Measurements from ENCODE around the gene NEURL3. TPM values are rescaled to one million over a fixed set of nuclear protein-coding genes. Genes with fewer than 3 reads are reported as not detected.
A peak's percentile ranks its signal among the peaks of the same experiment; 100 is the strongest.

The NEURL3 gene
- total RNA-seq, 4 donors from 2014 or later = not detected

DNA sequence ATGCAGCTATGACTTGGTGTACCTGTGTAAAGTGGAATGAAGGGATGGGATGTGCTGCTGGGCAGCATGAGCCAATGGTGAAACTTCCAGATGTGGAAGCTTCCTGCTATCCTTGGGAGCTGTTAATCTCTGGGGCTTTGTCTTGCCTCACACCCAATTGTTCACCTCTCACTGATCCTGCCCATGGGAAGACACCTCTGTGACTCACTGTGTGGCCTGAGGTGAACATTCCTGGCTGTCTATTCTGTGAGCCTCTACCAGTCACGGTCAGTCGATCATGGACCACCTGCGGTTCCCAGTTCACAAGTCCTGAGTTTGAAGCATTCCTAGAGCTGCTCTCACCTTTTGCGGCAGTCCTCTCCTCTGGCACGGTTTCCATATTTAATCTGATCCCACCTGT, 12.1 kb downstream of the NEURL3 start:
- Histone ChIP-seq H3K9me3 (peaks cover 0 to 3% (median 0%) of the 10 kb centered on the region in 3 donors), H3K4me3 (no peak overlapping the region), H3K36me3 (no peaks in the 10 kb centered on the region), H3K27ac (no peak overlapping the region), H3K4me1 (no peaks in the 10 kb centered on the region), H3K27me3 (peaks cover 0 to 6% (median 0%) of the 10 kb centered on the region in 4 donors)
- WGBS, 2 donors = 42 to 66% methylated on average over 5 of the region's 5 CpGs
- TF ChIP-seq POLR2A (IDR thresholded peaks at IDR 0.05) = no peak
- TF ChIP-seq, protein P1, sequence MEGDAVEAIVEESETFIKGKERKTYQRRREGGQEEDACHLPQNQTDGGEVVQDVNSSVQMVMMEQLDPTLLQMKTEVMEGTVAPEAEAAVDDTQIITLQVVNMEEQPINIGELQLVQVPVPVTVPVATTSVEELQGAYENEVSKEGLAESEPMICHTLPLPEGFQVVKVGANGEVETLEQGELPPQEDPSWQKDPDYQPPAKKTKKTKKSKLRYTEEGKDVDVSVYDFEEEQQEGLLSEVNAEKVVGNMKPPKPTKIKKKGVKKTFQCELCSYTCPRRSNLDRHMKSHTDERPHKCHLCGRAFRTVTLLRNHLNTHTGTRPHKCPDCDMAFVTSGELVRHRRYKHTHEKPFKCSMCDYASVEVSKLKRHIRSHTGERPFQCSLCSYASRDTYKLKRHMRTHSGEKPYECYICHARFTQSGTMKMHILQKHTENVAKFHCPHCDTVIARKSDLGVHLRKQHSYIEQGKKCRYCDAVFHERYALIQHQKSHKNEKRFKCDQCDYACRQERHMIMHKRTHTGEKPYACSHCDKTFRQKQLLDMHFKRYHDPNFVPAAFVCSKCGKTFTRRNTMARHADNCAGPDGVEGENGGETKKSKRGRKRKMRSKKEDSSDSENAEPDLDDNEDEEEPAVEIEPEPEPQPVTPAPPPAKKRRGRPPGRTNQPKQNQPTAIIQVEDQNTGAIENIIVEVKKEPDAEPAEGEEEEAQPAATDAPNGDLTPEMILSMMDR (IDR thresholded peaks at IDR 0.05) = no peak
- intact Hi-C loops (cut with DNase I) = no loop called here
- DNase-seq = no peak

DNA sequence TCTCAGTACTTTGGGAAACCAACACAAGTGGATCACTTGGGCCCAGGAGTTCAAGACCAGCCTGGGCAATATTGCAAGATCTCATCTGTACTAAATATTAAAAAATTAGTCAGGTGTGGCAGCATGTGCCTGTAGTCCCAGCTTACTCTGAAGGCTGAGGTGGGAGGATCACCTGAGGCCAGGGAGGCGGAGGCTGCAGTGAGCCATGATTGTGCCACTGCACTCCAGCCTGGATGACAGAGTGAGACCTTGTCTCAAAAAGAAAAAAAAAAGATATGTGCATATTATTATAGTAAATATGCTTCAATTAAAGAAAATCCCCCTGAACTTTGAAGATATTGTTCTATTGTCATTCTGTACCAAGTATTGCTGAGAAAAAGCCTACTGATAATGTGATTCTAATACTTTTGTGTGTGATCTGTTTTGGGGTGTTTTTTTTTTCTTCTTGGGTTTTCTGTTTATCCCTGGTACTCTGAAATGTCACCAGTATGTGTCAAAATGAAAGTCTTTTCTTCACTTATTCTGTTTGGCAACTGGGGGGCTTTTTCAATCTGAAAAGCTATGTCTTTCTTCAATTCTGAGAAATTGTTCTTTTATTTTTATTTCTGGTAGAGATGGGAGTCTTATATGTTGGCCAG, 13.2 kb downstream of the NEURL3 start:
- TF ChIP-seq POLR2A (IDR thresholded peaks at IDR 0.05) = no peak
- TF ChIP-seq, protein P1 (IDR thresholded peaks at IDR 0.05) = no peak
- H3K27ac ChIP-seq = no peak overlapping the region
- no peak overlapping the region for H3K4me3 ChIP-seq
- WGBS, 2 donors = 86 to 100% methylated on average over 1 of the region's 1 CpG
- H3K27me3 ChIP-seq = no peaks in the 10 kb centered on the region
- no peak for DNase-seq
- H3K9me3 ChIP-seq = peaks cover 0 to 3% (median 0%) of the 10 kb centered on the region in 3 donors
- H3K4me1 ChIP-seq = no peaks in the 10 kb centered on the region
- no peaks in the 10 kb centered on the region for H3K36me3 ChIP-seq
- intact Hi-C loops (cut with DNase I) = no loop called here

DNA sequence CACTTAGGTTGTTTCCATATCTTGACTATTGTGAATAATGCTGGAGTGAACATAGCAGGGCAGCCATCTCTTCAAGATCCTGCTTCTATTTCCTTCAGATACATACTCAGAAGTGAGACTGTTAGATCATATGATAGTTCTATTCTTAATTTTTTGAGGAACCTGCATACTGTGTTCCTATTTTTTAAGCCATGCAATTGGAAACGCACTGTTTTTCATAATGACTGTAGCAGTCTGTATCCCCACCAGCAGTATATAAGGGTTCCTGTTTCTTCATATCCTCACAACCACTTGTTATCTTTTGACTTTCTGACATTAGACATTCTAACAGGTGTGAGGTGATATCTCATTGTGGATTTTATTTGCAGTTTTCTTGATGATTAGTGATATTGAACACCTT, 15.5 kb downstream of the NEURL3 start:
- WGBS, 2 donors = 71 to 87% methylated on average over 1 of the region's 1 CpG
- Histone ChIP-seq H3K36me3 (no peaks in the 10 kb centered on the region), H3K27ac (no peak overlapping the region), H3K27me3 (no peaks in the 10 kb centered on the region), H3K4me1 (peaks cover 6 to 18% (median 11%) of the 10 kb centered on the region in 3 donors), H3K9me3 (peaks cover 0 to 1% (median 0%) of the 10 kb centered on the region in 3 donors), H3K4me3 (no peak overlapping the region)
- intact Hi-C loops (cut with DNase I) = no loop called here
- no peak for TF ChIP-seq POLR2A (IDR thresholded peaks at IDR 0.05)
- TF ChIP-seq, protein P1 (IDR thresholded peaks at IDR 0.05) = no peak
- DNase-seq = no peak

DNA sequence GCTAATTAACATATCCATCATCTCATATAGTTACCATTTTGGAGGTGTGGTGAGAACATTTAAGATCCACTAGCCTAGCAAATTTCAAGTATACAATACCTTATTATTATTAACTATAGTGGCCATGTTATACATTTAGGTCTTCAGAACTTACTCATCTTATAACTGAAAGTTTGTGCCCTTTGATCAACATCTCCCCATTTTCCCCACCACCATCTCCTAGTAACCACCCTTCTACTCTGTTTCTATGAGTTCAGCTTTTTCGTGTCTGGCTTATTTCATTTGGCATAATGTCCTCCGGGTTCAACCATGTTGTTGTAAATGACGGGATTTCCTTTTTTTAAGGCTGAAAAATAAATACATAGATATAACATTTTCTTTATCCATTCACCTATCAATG, 15.9 kb downstream of the NEURL3 start:
- Histone ChIP-seq H3K4me3 (no peak overlapping the region), H3K36me3 (no peaks in the 10 kb centered on the region), H3K27me3 (no peaks in the 10 kb centered on the region), H3K9me3 (no peaks in the 10 kb centered on the region), H3K4me1 (peaks cover 6 to 18% (median 11%) of the 10 kb centered on the region in 3 donors), H3K27ac (no peak overlapping the region)
- no peak for TF ChIP-seq POLR2A (IDR thresholded peaks at IDR 0.05)
- TF ChIP-seq, protein P1 (IDR thresholded peaks at IDR 0.05) = no peak
- intact Hi-C loops (cut with DNase I) = no loop called here
- DNase-seq = no peak
- WGBS, 2 donors = 76 to 89% methylated on average over 3 of the region's 3 CpGs

DNA sequence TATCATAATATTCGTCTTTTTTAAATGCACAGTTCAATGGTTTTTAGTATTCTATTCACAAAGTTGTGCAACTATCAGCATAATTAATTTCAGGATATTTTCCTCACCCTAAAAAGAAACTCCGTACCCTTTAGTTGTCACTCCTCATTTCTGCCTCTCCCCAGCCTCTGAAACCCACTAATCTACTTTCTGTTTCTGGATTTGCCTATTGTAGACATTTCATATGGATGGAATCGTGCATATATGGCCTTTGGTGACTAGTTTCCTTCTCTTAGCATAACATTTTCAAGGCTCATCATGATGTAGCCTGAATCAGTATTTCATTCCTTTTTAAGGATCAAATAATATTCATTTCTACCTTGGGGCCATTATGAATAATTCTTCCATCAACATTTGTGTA, 18.5 kb downstream of the NEURL3 start:
- WGBS, 2 donors = 26 to 36% methylated on average over 3 of the region's 3 CpGs
- H3K36me3 ChIP-seq = no peaks in the 10 kb centered on the region
- no peak for DNase-seq
- intact Hi-C loops (cut with DNase I) = no loop called here
- no peak for TF ChIP-seq POLR2A (IDR thresholded peaks at IDR 0.05)
- TF ChIP-seq, protein P1 (IDR thresholded peaks at IDR 0.05) = no peak
- peak overlapping the region; percentile 83 to 93 (median 86) for H3K27ac ChIP-seq
- peak overlapping the region; percentile 33 to 68 (median 50) for H3K4me3 ChIP-seq
- H3K9me3 ChIP-seq = no peaks in the 10 kb centered on the region
- no peaks in the 10 kb centered on the region for H3K27me3 ChIP-seq
- peaks cover 6 to 18% (median 11%) of the 10 kb centered on the region in 3 donors for H3K4me1 ChIP-seq

Measured in esophagus squamous epithelium (tissue), 5 donors.